GM23338 (cell line): ENCODE data around the gene PURA.

Source experiments
- EZH2 ChIP-seq: fragments of 200-600 bp; sonication (generic); IDR thresholded peaks from one replicate; pipeline ENCODE4 v1.8.0; 2017; ENCODE audit warnings: antibody characterized with exemption, mild to moderate bottlenecking, low read depth; ENCODE audit not compliant: unreplicated experiment
- TF ChIP-seq, protein P1 (sequence below), 2 experiments: fragments of 200-600 bp in 1 of 2; sonication (generic) in 1 of 2; conservative IDR thresholded peaks; 2 replicates each; pipeline versions ENCODE4 v1.5.1 to v1.6.1; 2016 to 2017; ENCODE audit warnings: antibody characterized with exemption in 2 of 2, low read depth in 2 of 2, mild to moderate bottlenecking in 2 of 2, moderate library complexity in 1 of 2

DNA sequence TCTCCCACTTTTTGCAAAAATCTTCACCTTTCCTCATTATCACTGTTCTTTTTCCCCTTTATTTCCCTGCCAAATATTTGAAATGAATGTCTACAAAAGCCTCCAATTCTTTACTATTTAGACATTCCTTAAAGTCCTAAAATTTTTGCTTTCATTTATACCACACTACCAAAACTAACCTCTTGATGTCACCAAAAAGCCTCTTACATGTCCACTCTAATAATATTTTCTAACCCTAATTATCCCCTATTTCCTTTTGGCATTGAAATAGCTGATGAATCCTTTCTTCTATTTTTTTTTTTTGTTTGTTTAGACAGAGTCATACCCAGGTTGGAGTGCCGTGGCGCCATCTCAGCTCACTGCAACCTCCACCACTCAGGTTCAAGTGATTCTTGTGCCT lies 38.5 kb upstream of the PURA start:
- TF ChIP-seq, protein P1, sequence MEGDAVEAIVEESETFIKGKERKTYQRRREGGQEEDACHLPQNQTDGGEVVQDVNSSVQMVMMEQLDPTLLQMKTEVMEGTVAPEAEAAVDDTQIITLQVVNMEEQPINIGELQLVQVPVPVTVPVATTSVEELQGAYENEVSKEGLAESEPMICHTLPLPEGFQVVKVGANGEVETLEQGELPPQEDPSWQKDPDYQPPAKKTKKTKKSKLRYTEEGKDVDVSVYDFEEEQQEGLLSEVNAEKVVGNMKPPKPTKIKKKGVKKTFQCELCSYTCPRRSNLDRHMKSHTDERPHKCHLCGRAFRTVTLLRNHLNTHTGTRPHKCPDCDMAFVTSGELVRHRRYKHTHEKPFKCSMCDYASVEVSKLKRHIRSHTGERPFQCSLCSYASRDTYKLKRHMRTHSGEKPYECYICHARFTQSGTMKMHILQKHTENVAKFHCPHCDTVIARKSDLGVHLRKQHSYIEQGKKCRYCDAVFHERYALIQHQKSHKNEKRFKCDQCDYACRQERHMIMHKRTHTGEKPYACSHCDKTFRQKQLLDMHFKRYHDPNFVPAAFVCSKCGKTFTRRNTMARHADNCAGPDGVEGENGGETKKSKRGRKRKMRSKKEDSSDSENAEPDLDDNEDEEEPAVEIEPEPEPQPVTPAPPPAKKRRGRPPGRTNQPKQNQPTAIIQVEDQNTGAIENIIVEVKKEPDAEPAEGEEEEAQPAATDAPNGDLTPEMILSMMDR (conservative IDR thresholded peaks at IDR 0.05; ENCODE audit: low read depth in 2 of 2), result peak in 1 of 2 experiments; percentile 37; a peak in 3 of 4 replicates
- no peak for TF ChIP-seq EZH2
